IMR-90 (cell line): ENCODE data around the gene CXCL17. TPM values are rescaled to one million over a fixed set of nuclear protein-coding genes. Genes with fewer than 3 reads are reported as not detected.

Source experiments
- ATAC-seq: fragments of 200-7000 bp; cut with Tn5 transposase; 2 replicates; pipeline ENCODE4 v1.9.1; 2020; ENCODE audit warnings: low read depth, mild to moderate bottlenecking, moderate library complexity
- BruUV-seq: library from RNA; stranded (reverse); fragments of 400-500 nt; replicated peaks from 2 replicates; lab custom pipeline; 2021; lab: Mats Ljungman, UMichigan
- CTCF ChIA-PET: fragments of 300-600 bp; formaldehyde crosslinking; extraction: SDS; loops from one replicate; lab custom pipeline; 2021; ENCODE audit warnings: antibody characterized with exemption; lab: Yijun Ruan, JAX
- POLR2A ChIA-PET: fragments of 300-600 bp; sonication (Branson Sonifier 250); formaldehyde crosslinking; loops from one replicate; lab custom pipeline; 2022; ENCODE audit warnings: antibody characterized with exemption; ENCODE audit not compliant: unreplicated experiment; lab: Charles Lee
- DNase-seq: peaks from one replicate; pipeline ENCODE4 v3.0.0; 2013
- H2AFZ ChIP-seq: replicated peaks from 2 replicates; pipeline ENCODE3; 2013; ENCODE audit warnings: low read length, mild to moderate bottlenecking; ENCODE audit not compliant: poor library complexity
- H2AK5ac ChIP-seq: 2 replicates; pipeline ENCODE4 v1.6.1; 2013; ENCODE audit warnings: low read depth, low read length, inconsistent platforms
- H2AK9ac ChIP-seq: replicated peaks from 2 replicates; pipeline ENCODE3; 2013; ENCODE audit warnings: mild to moderate bottlenecking, low read depth, low read length, moderate library complexity; ENCODE audit not compliant: poor library complexity
- H2BK120ac ChIP-seq: 2 replicates; pipeline ENCODE4 v1.6.1; 2013; ENCODE audit warnings: low read depth, low read length, inconsistent platforms
- H2BK15ac ChIP-seq: 3 replicates; pipeline ENCODE4 v1.6.1; 2013; ENCODE audit warnings: low read depth, low read length, inconsistent platforms
- H2BK20ac ChIP-seq: 2 replicates; pipeline ENCODE4 v1.6.1; 2013; ENCODE audit warnings: low read depth, mild to moderate bottlenecking, inconsistent platforms, low read length, moderate library complexity
- H2BK5ac ChIP-seq: 2 replicates; pipeline ENCODE4 v1.6.1; 2013; ENCODE audit warnings: mild to moderate bottlenecking, low read depth, low read length, inconsistent platforms; ENCODE audit not compliant: poor library complexity, severe bottlenecking
- H3K14ac ChIP-seq: replicated peaks from 2 replicates; pipeline ENCODE4 v1.6.1; 2013; ENCODE audit warnings: low read depth, low read length, inconsistent platforms
- H3K18ac ChIP-seq: 2 replicates; pipeline ENCODE4 v1.6.1; 2013; ENCODE audit warnings: low read depth, low read length, control low read depth
- H3K23ac ChIP-seq: 2 replicates; pipeline ENCODE4 v1.6.1; 2013; ENCODE audit warnings: low read depth, low read length, inconsistent platforms
- H3K27ac ChIP-seq: 2 replicates; pipeline ENCODE4 v1.5.1; 2013; ENCODE audit warnings: mild to moderate bottlenecking, control low read depth, low read length; ENCODE audit not compliant: insufficient read depth
- H3K27me3 ChIP-seq: 2 replicates; pipeline ENCODE4 v1.6.1; 2013; ENCODE audit warnings: low read length; ENCODE audit not compliant: control insufficient read depth, insufficient read depth
- H3K36me3 ChIP-seq: 2 replicates; pipeline ENCODE4 v1.6.1; 2013; ENCODE audit warnings: low read length, mixed read lengths; ENCODE audit not compliant: control insufficient read depth, insufficient read depth
- H3K4ac ChIP-seq: 2 replicates; pipeline ENCODE4 v1.6.1; 2013; ENCODE audit warnings: low read depth, low read length, inconsistent platforms
- H3K4me1 ChIP-seq: 2 replicates; pipeline ENCODE4 v1.6.1; 2013; ENCODE audit warnings: low read length, mixed read lengths; ENCODE audit not compliant: control insufficient read depth, insufficient read depth
- H3K4me2 ChIP-seq: 2 replicates; pipeline ENCODE4 v1.6.1; 2013; ENCODE audit warnings: low read depth, mild to moderate bottlenecking, control low read depth, low read length, moderate library complexity
- H3K4me3 ChIP-seq: 2 replicates; pipeline ENCODE4 v1.5.1; 2013; ENCODE audit warnings: low read depth, mild to moderate bottlenecking, control low read depth, low read length, moderate library complexity; ENCODE audit not compliant: insufficient read depth
- H3K56ac ChIP-seq: 2 replicates; pipeline ENCODE4 v1.6.1; 2013; ENCODE audit warnings: low read length, inconsistent platforms; ENCODE audit not compliant: insufficient read depth; ENCODE audit errors: extremely low read depth
- H3K79me1 ChIP-seq, 2 experiments: 2 replicates each; pipeline ENCODE4 v1.6.1; 2013; ENCODE audit warnings: low read length in 2 of 2, inconsistent platforms in 1 of 2, low read depth in 1 of 2
- H3K9ac ChIP-seq: 2 replicates; pipeline ENCODE4 v1.6.1; 2013; ENCODE audit warnings: low read depth, low read length, control low read depth
- H3K9me1 ChIP-seq: 2 replicates; pipeline ENCODE4 v1.6.1; 2013; ENCODE audit warnings: low read length, inconsistent platforms; ENCODE audit not compliant: insufficient read depth
- H3K9me3 ChIP-seq: 2 replicates; pipeline ENCODE4 v1.6.1; 2013; ENCODE audit warnings: low read length; ENCODE audit not compliant: control insufficient read depth, insufficient read depth
- H4K20me1 ChIP-seq: 2 replicates; pipeline ENCODE4 v1.6.1; 2013; ENCODE audit warnings: low read length, inconsistent platforms; ENCODE audit not compliant: insufficient read depth
- H4K5ac ChIP-seq: 2 replicates; pipeline ENCODE4 v1.6.1; 2013; ENCODE audit warnings: mild to moderate bottlenecking, low read depth, low read length, control low read depth
- H4K8ac ChIP-seq, 2 experiments: 2 replicates each; pipeline ENCODE4 v1.6.1; 2013; ENCODE audit warnings: low read depth in 2 of 2, low read length in 2 of 2, control low read depth in 1 of 2, inconsistent platforms in 1 of 2
- H4K91ac ChIP-seq: 2 replicates; pipeline ENCODE4 v1.6.1; 2013; ENCODE audit warnings: low read depth, low read length, inconsistent platforms; ENCODE audit not compliant: insufficient read depth
- BHLHE40 ChIP-seq: fragments of 150-350 bp; IDR thresholded peaks from 2 replicates; pipeline ENCODE4 v1.6.1; 2016; ENCODE audit warnings: mild to moderate bottlenecking, low read depth, low read length
- CEBPB ChIP-seq: IDR thresholded peaks from 2 replicates; pipeline ENCODE4 v1.6.1; 2012; ENCODE audit warnings: low read depth, low read length, improper control_type of control experiment
- CTCF ChIP-seq: conservative IDR thresholded peaks from 2 replicates; pipeline ENCODE4 v1.5.1; 2012; ENCODE audit warnings: mild to moderate bottlenecking, low read depth, low read length, improper control_type of control experiment
- ELK1 ChIP-seq: fragments of 150-350 bp; IDR thresholded peaks from 2 replicates; pipeline ENCODE4 v1.6.1; 2016; ENCODE audit warnings: low read depth, mild to moderate bottlenecking, low read length, moderate library complexity, borderline replicate concordance
- MAFK ChIP-seq: IDR thresholded peaks from 2 replicates; pipeline ENCODE4 v1.6.1; 2012; ENCODE audit warnings: low read depth, low read length, improper control_type of control experiment
- MAZ ChIP-seq: IDR thresholded peaks from 2 replicates; pipeline ENCODE4 v1.6.1; 2012; ENCODE audit warnings: low read depth, mild to moderate bottlenecking, low read length, improper control_type of control experiment, moderate library complexity, borderline replicate concordance
- MXI1 ChIP-seq: IDR thresholded peaks from 2 replicates; pipeline ENCODE4 v1.6.1; 2012; ENCODE audit warnings: low read depth, mild to moderate bottlenecking, low read length, moderate library complexity, borderline replicate concordance
- NFE2L2 ChIP-seq: fragments of 150-350 bp; IDR thresholded peaks from 2 replicates; pipeline ENCODE4 v1.6.1; 2016; ENCODE audit warnings: low read depth, mild to moderate bottlenecking, low read length
- POLR2A ChIP-seq: IDR thresholded peaks from 2 replicates; pipeline ENCODE4 v1.6.1; 2012; ENCODE audit warnings: mild to moderate bottlenecking, low read depth, low read length
- RFX5 ChIP-seq: IDR thresholded peaks from 2 replicates; pipeline ENCODE4 v1.8.0; 2012; ENCODE audit warnings: low read depth, mild to moderate bottlenecking, low read length, moderate library complexity
- SMC3 ChIP-seq: fragments of 150-350 bp; IDR thresholded peaks from 2 replicates; pipeline ENCODE4 v1.6.1; 2016; ENCODE audit warnings: low read depth, mild to moderate bottlenecking, antibody characterized with exemption, low read length, moderate library complexity
- USF2 ChIP-seq: fragments of 150-350 bp; IDR thresholded peaks from 2 replicates; pipeline ENCODE4 v1.6.1; 2017; ENCODE audit warnings: mild to moderate bottlenecking, antibody characterized with exemption, low read length, low read depth
- WGBS, 2 experiments: methylation state at CpG; one replicate each; pipeline versions ENCODE4 v1.1.5 to v1.1.7; 2013; ENCODE audit warnings: missing lambda C conversion rate in 2 of 2; ENCODE audit not compliant: insufficient read length in 1 of 2; ENCODE audit errors: extremely low coverage in 2 of 2; 5-methylcytosine and 5-hydroxymethylcytosine counted together
- dilution Hi-C: fragments of 300-500 bp; cut with HindIII; formaldehyde crosslinking; loops from one replicate; pipeline ENCODE4 v1.14.3; 2018; ENCODE audit warnings: low sequenced_read_pairs; ENCODE audit not compliant: unreplicated experiment
- in situ Hi-C: fragments of 300-500 bp; cut with MboI; formaldehyde crosslinking; loops from 3 replicates; pipeline ENCODE4 v1.14.3; 2019; ENCODE audit warnings: low sequenced_read_pairs, inconsistent platforms, mixed read lengths
- intact Hi-C: fragments of 100-400 bp; cut with micrococcal nuclease; formaldehyde crosslinking; loops from 2 replicates; pipeline ENCODE4 v1.10.0; 2022
- polyA plus RNA-seq, 3 experiments: library from polyadenylated mRNA; depleted of rRNA; stranded (reverse); fragments of >200 nt; gene quantifications; 2 replicates each; pipeline ENCODE4 v1.2.3, GENCODE V29; 2012; ENCODE audit warnings: low replicate concordance in 1 of 3
- total RNA-seq: library from RNA; depleted of rRNA; stranded (reverse); fragments of >200 nt; gene quantifications from 2 replicates; pipeline ENCODE4 v1.2.3, GENCODE V29; 2012

The CXCL17 gene
- total and polyA plus RNA-seq, 2 of the 4 experiments (the other 2 are of a cell fraction), result not detected

- DNase-seq (peak; percentile 62), ATAC-seq (peak; percentile 93)
- Histone ChIP-seq H4K20me1 (no peaks in the 10 kb centered on the region), H2AK9ac (no peak overlapping the region), H3K14ac (no peak overlapping the region), H2BK15ac (no peak overlapping the region), H3K18ac (no peak overlapping the region), H2BK5ac (no peak overlapping the region), H3K27me3 (peaks cover 15% of the 10 kb centered on the region), H3K4ac (no peak overlapping the region), H3K23ac (no peak overlapping the region), H3K4me2 (no peak overlapping the region), H3K9ac (no peak overlapping the region), H4K8ac (no peak overlapping the region), H2AFZ (no peak overlapping the region), H3K9me3 (no peaks in the 10 kb centered on the region), H2BK120ac (no peak overlapping the region), H4K5ac (no peak overlapping the region), H2AK5ac (0 out of 2 replicates have a peak overlapping the region, but pooled peaks have one; percentile 16), H4K91ac (no peak overlapping the region), H3K36me3 (no peaks in the 10 kb centered on the region), H3K27ac (no peak overlapping the region), H3K79me1 (no peaks in the 10 kb centered on the region), H3K4me1 (peaks cover 6% of the 10 kb centered on the region; the same call in 1 of the 2 replicates), H3K56ac (no peak overlapping the region), H3K9me1 (peaks cover 4% of the 10 kb centered on the region; the same call in 1 of the 2 replicates), H3K4me3 (no peak overlapping the region), H2BK20ac (no peak overlapping the region)
- dilution Hi-C loops (no loop called here), in situ Hi-C loops (no loop called here), intact Hi-C loops (no loop called here)
- no CpG with 5 or more reads among the region's 3 CpGs for WGBS, 2 experiments
- TF ChIP-seq SMC3, result no peak
- TF ChIP-seq MAZ, result no peak
- no peak for TF ChIP-seq BHLHE40
- no peak for TF ChIP-seq RFX5
- no peak for TF ChIP-seq USF2
- no peak for TF ChIP-seq CEBPB
- no peak for TF ChIP-seq CTCF
- no peak for TF ChIP-seq ELK1
- no peak for TF ChIP-seq MXI1
- TF ChIP-seq POLR2A, result no peak
- TF ChIP-seq NFE2L2, result no peak
- TF ChIP-seq MAFK, result no peak
- ChIA-PET POLR2A (no interaction called here), CTCF (no interaction called here)
- no TSS peak for BruUV-seq
Observed at GRCh38 chr19:42468273-42468796, 25.6 kb upstream of the CXCL17 start.
